K562 (cell line): ENCODE data around the gene EPHB4. TPM values are rescaled to one million over a fixed set of nuclear protein-coding genes. Genes with fewer than 3 reads are reported as not detected.

Source experiments
- ATAC-seq: fragments of 200-7000 bp; cut with Tn5 transposase; 3 replicates; pipeline ENCODE4 v1.9.1; 2020; ENCODE audit warnings: moderate library complexity
- BruUV-seq: library from RNA; stranded (reverse); fragments of 400-500 nt; replicated peaks from 2 replicates; lab custom pipeline; 2021; lab: Mats Ljungman, UMichigan
- CTCF ChIA-PET: fragments of 300-600 bp; formaldehyde crosslinking; extraction: SDS; loops from one replicate; lab custom pipeline; 2021; ENCODE audit warnings: low intra/inter-chr PET ratio; lab: Yijun Ruan, JAX
- POLR2A ChIA-PET: fragments of 300-600, 350-650 bp; sonication (Branson Sonifier 250); formaldehyde crosslinking; extraction: SDS; loops from one replicate; lab custom pipeline; 2021; ENCODE audit warnings: antibody characterized with exemption, inconsistent platforms; lab: Yijun Ruan, JAX
- DNase-seq, 4 experiments: peaks; one replicate each; pipeline versions ENCODE4 v3.0.0 to v3.0.0-alpha.2; 2011 to 2018; ENCODE audit warnings: low spot score in 3 of 4, mixed read lengths in 3 of 4; ENCODE audit errors: extremely low read depth in 1 of 4
- FAIRE-seq: peaks from 2 replicates; lab custom pipeline; 2011; peaks lifted over from hg19 to GRCh38; lab: Jason Lieb, UNC
- H2AFZ ChIP-seq: 2 replicates; pipeline ENCODE4 v1.6.0; 2011; ENCODE audit warnings: low read depth, low read length, control low read depth, inconsistent platforms
- H3K27ac ChIP-seq: fragments of 200-600 bp; 3 replicates; pipeline ENCODE4 v1.8.0; 2011; ENCODE audit warnings: low read depth, mild to moderate bottlenecking, control low read depth, inconsistent platforms, low read length, moderate library complexity, mixed read lengths; ENCODE audit errors: extremely low read depth
- H3K27me3 ChIP-seq, 2 experiments: fragments of 300-600 bp in 1 of 2; 2 replicates in 1 of 2; 3 replicates in 1 of 2; pipeline versions ENCODE4 v1.6.0 to v1.8.0; 2011; ENCODE audit warnings: inconsistent platforms in 2 of 2, low read length in 2 of 2, mild to moderate bottlenecking in 1 of 2, mixed read lengths in 1 of 2, moderate library complexity in 1 of 2; ENCODE audit not compliant: control insufficient read depth in 2 of 2, insufficient read depth in 2 of 2
- H3K36me3 ChIP-seq: fragments of 300-600 bp; 3 replicates; pipeline ENCODE4 v1.8.0; 2011; ENCODE audit warnings: mild to moderate bottlenecking, low read length, inconsistent platforms; ENCODE audit not compliant: control insufficient read depth, insufficient read depth
- H3K4me1 ChIP-seq, 2 experiments: fragments of 200-600 bp in 1 of 2; replicated peaks in 1 of 2; 2 replicates in 1 of 2; 3 replicates in 1 of 2; pipeline versions ENCODE4 v1.5.1 to v1.8.0; 2011; ENCODE audit warnings: inconsistent platforms in 2 of 2, low read length in 2 of 2, mild to moderate bottlenecking in 1 of 2, mixed read lengths in 1 of 2, moderate library complexity in 1 of 2; ENCODE audit not compliant: control insufficient read depth in 2 of 2, insufficient read depth in 2 of 2
- H3K4me2 ChIP-seq: 2 replicates; pipeline ENCODE4 v1.6.1; 2011; ENCODE audit warnings: low read length, control low read depth, inconsistent platforms, mixed read lengths; ENCODE audit not compliant: insufficient read depth
- H3K4me3 ChIP-seq: fragments of 200-600 bp; sonication (generic), shearing (Covaris generic); 2 replicates; pipeline ENCODE4 v1.5.1; 2016; ENCODE audit warnings: control low read depth, inconsistent platforms
- H3K79me2 ChIP-seq: fragments of 200-600 bp; 3 replicates; pipeline ENCODE4 v1.8.0; 2011; ENCODE audit warnings: low read length, inconsistent platforms; ENCODE audit not compliant: control insufficient read depth, insufficient read depth
- H3K9ac ChIP-seq, 2 experiments: 2 replicates each; pipeline versions ENCODE4 v1.6.0 to v1.6.1; 2011; ENCODE audit warnings: low read depth in 2 of 2, low read length in 2 of 2, control low read depth in 1 of 2, inconsistent platforms in 1 of 2, mild to moderate bottlenecking in 1 of 2, mixed read lengths in 1 of 2; ENCODE audit not compliant: insufficient read depth in 1 of 2
- H3K9me1 ChIP-seq: one replicate; pipeline ENCODE4 v1.6.0; 2011; ENCODE audit warnings: inconsistent platforms, mild to moderate bottlenecking, low read length, moderate library complexity; ENCODE audit not compliant: control insufficient read depth, insufficient read depth
- H3K9me3 ChIP-seq: replicated peaks from 2 replicates; pipeline ENCODE4 v1.5.1; 2011; ENCODE audit warnings: low read depth, low read length, inconsistent platforms; ENCODE audit not compliant: control insufficient read depth, insufficient read depth
- H4K20me1 ChIP-seq: replicated peaks from 2 replicates; pipeline ENCODE4 v1.6.1; 2011; ENCODE audit warnings: low read length, inconsistent platforms, mixed read lengths; ENCODE audit not compliant: control insufficient read depth, insufficient read depth
- CBFA2T2 ChIP-seq: fragments of 450-650 bp; conservative IDR thresholded peaks from 2 replicates; pipeline ENCODE4 v1.6.1; 2017; ENCODE audit warnings: mild to moderate bottlenecking
- CEBPG ChIP-seq, 3 experiments: fragments of 200-800 bp in 1 of 3; sonication (Bioruptor generic) in 1 of 3; sonication (generic) in 1 of 3; formaldehyde crosslinking in 1 of 3; IDR thresholded peaks in 2 of 3; conservative IDR thresholded peaks in 1 of 3; 2 replicates each; pipeline versions ENCODE4 v1.6.1 to v1.8.0; 2016 to 2022; ENCODE audit warnings: missing compliant biosample characterization in 2 of 3, missing genetic modification characterization in 2 of 3, mild to moderate bottlenecking in 1 of 3, missing genetic modification reagents in 1 of 3
- EZH2 ChIP-seq: IDR thresholded peaks from 2 replicates; pipeline ENCODE4 v1.6.1; 2012; ENCODE audit warnings: low read depth, mild to moderate bottlenecking, inconsistent platforms, low read length, borderline replicate concordance
- HCFC1 ChIP-seq: IDR thresholded peaks from 2 replicates; pipeline ENCODE4 v1.6.1; 2012; ENCODE audit warnings: low read depth, low read length, improper control_type of control experiment
- MAFK ChIP-seq: IDR thresholded peaks from 2 replicates; pipeline ENCODE4 v1.6.1; 2011; ENCODE audit warnings: low read length, improper control_type of control experiment
- MECOM ChIP-seq: fragments of 250-450 bp; sonication (Bioruptor Pico); IDR thresholded peaks from 2 replicates; pipeline ENCODE4 v1.8.0; 2022; ENCODE audit warnings: inconsistent platforms
- MED1 ChIP-seq: sonication (generic); formaldehyde crosslinking; IDR thresholded peaks from 2 replicates; pipeline ENCODE4 v1.8.1; 2023; ENCODE audit warnings: missing genetic modification reagents, borderline replicate concordance
- MIER1 ChIP-seq: fragments of 450-650 bp; IDR thresholded peaks from 2 replicates; pipeline ENCODE4 v1.6.1; 2016; ENCODE audit warnings: antibody characterized with exemption, mild to moderate bottlenecking, low read depth
- NBN ChIP-seq: fragments of 450-650 bp; IDR thresholded peaks from 2 replicates; pipeline ENCODE4 v1.6.1; 2016; ENCODE audit warnings: low read depth, mild to moderate bottlenecking
- PHB2 ChIP-seq: fragments of 450-650 bp; IDR thresholded peaks from 2 replicates; pipeline ENCODE4 v1.6.1; 2017; ENCODE audit warnings: low read depth
- POLR2G ChIP-seq: fragments of 200-400 bp; formaldehyde crosslinking; IDR thresholded peaks from 2 replicates; pipeline ENCODE4 v1.6.1; 2017; ENCODE audit warnings: low read depth, mild to moderate bottlenecking, antibody characterized with exemption, low read length, moderate library complexity
- SMARCB1 ChIP-seq: IDR thresholded peaks from 2 replicates; pipeline ENCODE4 v1.6.1; 2011; ENCODE audit warnings: improper control_type of control experiment, low read depth; ENCODE audit not compliant: insufficient read length
- TARDBP ChIP-seq: fragments of 450-650 bp; IDR thresholded peaks from 2 replicates; pipeline ENCODE4 v1.6.1; 2016
- ZFPM2 ChIP-seq: fragments of 250-450 bp; sonication (Bioruptor Pico); IDR thresholded peaks from 2 replicates; pipeline ENCODE4 v1.5.1; 2022; ENCODE audit warnings: mild to moderate bottlenecking
- ZNF143 ChIP-seq: sonication (generic); formaldehyde crosslinking; IDR thresholded peaks from 2 replicates; pipeline ENCODE4 v1.9.0; 2022; ENCODE audit warnings: mild to moderate bottlenecking, missing genetic modification reagents
- ZNF507 ChIP-seq: conservative IDR thresholded peaks from 2 replicates; pipeline ENCODE4 v1.6.1; 2017; ENCODE audit warnings: missing genetic modification characterization, missing compliant biosample characterization
- ZNF512 ChIP-seq: IDR thresholded peaks from 2 replicates; pipeline ENCODE4 v1.6.1; 2016; ENCODE audit warnings: missing genetic modification characterization, missing compliant biosample characterization
- ZNF707 ChIP-seq: fragments of 250-450 bp; sonication (Bioruptor Pico); conservative IDR thresholded peaks from 2 replicates; pipeline ENCODE4 v1.8.0; 2022; ENCODE audit warnings: inconsistent platforms, mild to moderate bottlenecking, moderate library complexity
- WGBS: fragments of 100-300 bp; shearing (Covaris generic); methylation state at CpG from one replicate; pipeline ENCODE4 v1.1.6; 2016; ENCODE audit warnings: low coverage, mixed read lengths; ENCODE audit not compliant: insufficient coverage; ENCODE audit errors: missing lambda C conversion rate; 5-methylcytosine and 5-hydroxymethylcytosine counted together
- in situ Hi-C: fragments of 300-500 bp; cut with MboI; formaldehyde crosslinking; loops from 4 replicates; pipeline ENCODE4 v1.15.0; 2018; ENCODE audit warnings: inconsistent platforms, mixed read lengths
- intact Hi-C: fragments of 100-400 bp; cut with micrococcal nuclease; formaldehyde crosslinking; loops from 2 replicates; pipeline ENCODE4 v1.14.2; 2022
- polyA plus RNA-seq, 8 experiments: library from polyadenylated mRNA; depleted of rRNA in 4 of 8; stranded (reverse) in 5 of 8; unstranded in 3 of 8; fragments of >200 nt; fragmentation: Nextera tagmentation in 2 of 8; fragmentation: Illumina TruSeq in 1 of 8; extraction: Ambion mirVana in 2 of 8; extraction: Trizol in 1 of 8; gene quantifications; 2 replicates each; pipeline versions ENCODE4 v1.2.1 to v1.2.3, GENCODE V29; 2011 to 2014; ENCODE audit warnings: inconsistent platforms in 1 of 8, missing spikeins in 1 of 8
- total RNA-seq, 7 experiments: library from RNA; depleted of rRNA in 6 of 7; stranded (reverse); fragments of >200 nt in 6 of 7; fragmentation: Illumina TruSeq in 2 of 7; extraction: Trizol in 2 of 7; gene quantifications; 2 replicates each; pipeline versions ENCODE4 v1.2.1 to v1.2.3, GENCODE V29; 2011 to 2021; ENCODE audit warnings: low replicate concordance in 1 of 7
- TF ChIP-seq, protein P1 (sequence below): sonication (generic); formaldehyde crosslinking; IDR thresholded peaks from 2 replicates; pipeline ENCODE4 v1.8.0; 2023; ENCODE audit warnings: mild to moderate bottlenecking, missing genetic modification reagents
- TF ChIP-seq, protein P2 (sequence below): fragments of 250-450 bp; sonication (Bioruptor Pico); IDR thresholded peaks from 2 replicates; pipeline ENCODE4 v1.8.0; 2021; ENCODE audit warnings: moderate library complexity, mild to moderate bottlenecking, inconsistent platforms

Gene EPHB4
- total and polyA plus RNA-seq, 9 of the 15 experiments (the other 6 are each of a cell fraction or from before 2014, with no cell fraction given), result 1.2 to 82.1 (median 37.9) TPM

GRCh38 chr7:100865372-100865911, 38.1 kb upstream of the EPHB4 start:
- no peak overlapping the region for H3K27ac ChIP-seq
- no TSS peak for BruUV-seq
- H3K36me3 ChIP-seq, result peaks cover 40% of the 10 kb centered on the region; the same call in 2 of the 3 replicates
- H3K4me3 ChIP-seq, result no peak overlapping the region
- WGBS, result 93% methylated on average over 15 of the region's 17 CpGs
- FAIRE-seq (no peak), DNase-seq (no peak), ATAC-seq (no peak)
- POLR2A ChIA-PET, result interaction anchor here (0.6 kb wide), 1 partner anchor 46 kb away, joined by 3 read pairs; no protein-coding TSS in a partner anchor
- in situ Hi-C loops (no loop called here), intact Hi-C loops (no loop called here)
- H3K79me2 ChIP-seq, result peaks cover 28% of the 10 kb centered on the region
- CTCF ChIA-PET, result interaction anchor here (0.6 kb wide), 1 partner anchor 171 kb away, joined by 3 read pairs; the partner anchor contains the start of gene GIGYF1
- no peaks in the 10 kb centered on the region; a peak in 1 of 5 replicates for H3K27me3 ChIP-seq
- no peak overlapping the region for H3K4me2 ChIP-seq
- no peaks in the 10 kb centered on the region for H3K9me3 ChIP-seq
- TF ChIP-seq EZH2 (no peak), POLR2G (no peak), MAFK (no peak), MED1 (CRISPR knock-in tag) (no peak), ZNF143 (CRISPR knock-in tag) (no peak), CBFA2T2 (no peak), ZNF707 (CRISPR knock-in tag) (no peak), NBN (no peak), MECOM (no peak), ZFPM2 (no peak), MIER1 (no peak), HCFC1 (no peak), ZNF507 (tag) (no peak), TARDBP (no peak), CEBPG (CRISPR knock-in tag; IDR thresholded peaks at IDR 0.05) (no peak), CEBPG (tag; conservative IDR thresholded peaks at IDR 0.05 in 1 of 2, IDR thresholded peaks at IDR 0.05 in 1 of 2) (no peak), SMARCB1 (no peak), PHB2 (no peak), ZNF512 (tag) (no peak)
- TF ChIP-seq, protein P1, sequence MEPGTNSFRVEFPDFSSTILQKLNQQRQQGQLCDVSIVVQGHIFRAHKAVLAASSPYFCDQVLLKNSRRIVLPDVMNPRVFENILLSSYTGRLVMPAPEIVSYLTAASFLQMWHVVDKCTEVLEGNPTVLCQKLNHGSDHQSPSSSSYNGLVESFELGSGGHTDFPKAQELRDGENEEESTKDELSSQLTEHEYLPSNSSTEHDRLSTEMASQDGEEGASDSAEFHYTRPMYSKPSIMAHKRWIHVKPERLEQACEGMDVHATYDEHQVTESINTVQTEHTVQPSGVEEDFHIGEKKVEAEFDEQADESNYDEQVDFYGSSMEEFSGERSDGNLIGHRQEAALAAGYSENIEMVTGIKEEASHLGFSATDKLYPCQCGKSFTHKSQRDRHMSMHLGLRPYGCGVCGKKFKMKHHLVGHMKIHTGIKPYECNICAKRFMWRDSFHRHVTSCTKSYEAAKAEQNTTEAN (CRISPR knock-in tag), result no peak
- TF ChIP-seq, protein P2, sequence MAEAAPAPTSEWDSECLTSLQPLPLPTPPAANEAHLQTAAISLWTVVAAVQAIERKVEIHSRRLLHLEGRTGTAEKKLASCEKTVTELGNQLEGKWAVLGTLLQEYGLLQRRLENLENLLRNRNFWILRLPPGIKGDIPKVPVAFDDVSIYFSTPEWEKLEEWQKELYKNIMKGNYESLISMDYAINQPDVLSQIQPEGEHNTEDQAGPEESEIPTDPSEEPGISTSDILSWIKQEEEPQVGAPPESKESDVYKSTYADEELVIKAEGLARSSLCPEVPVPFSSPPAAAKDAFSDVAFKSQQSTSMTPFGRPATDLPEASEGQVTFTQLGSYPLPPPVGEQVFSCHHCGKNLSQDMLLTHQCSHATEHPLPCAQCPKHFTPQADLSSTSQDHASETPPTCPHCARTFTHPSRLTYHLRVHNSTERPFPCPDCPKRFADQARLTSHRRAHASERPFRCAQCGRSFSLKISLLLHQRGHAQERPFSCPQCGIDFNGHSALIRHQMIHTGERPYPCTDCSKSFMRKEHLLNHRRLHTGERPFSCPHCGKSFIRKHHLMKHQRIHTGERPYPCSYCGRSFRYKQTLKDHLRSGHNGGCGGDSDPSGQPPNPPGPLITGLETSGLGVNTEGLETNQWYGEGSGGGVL (CRISPR knock-in tag), result no peak
- peak overlapping the region in 1 of 2 experiments; percentile 78; a peak in 2 of 4 replicates for H3K9ac ChIP-seq
- H2AFZ ChIP-seq, result no peak overlapping the region
- H3K9me1 ChIP-seq, result no peaks in the 10 kb centered on the region
- no peaks in the 10 kb centered on the region for H4K20me1 ChIP-seq
- peaks cover 18 to 55% of the 10 kb centered on the region in 2 experiments for H3K4me1 ChIP-seq
